Calu3 (cell line): ENCODE results near the gene EGR4. TPM values are rescaled to one million over a fixed set of nuclear protein-coding genes. Genes with fewer than 3 reads are reported as not detected.

Experiments used
- BruUV-seq: library from RNA; stranded (reverse); fragments of 400-500 nt; replicated peaks from 2 replicates; lab custom pipeline; 2021; lab: Mats Ljungman, UMichigan
- CTCF ChIA-PET: fragments of 300-600 bp; sonication (Branson Sonifier 250); formaldehyde crosslinking; loops from one replicate; lab custom pipeline; 2022; ENCODE audit warnings: antibody characterized with exemption; lab: Charles Lee
- DNase-seq: peaks from one replicate; pipeline ENCODE4 v3.0.0; 2022
- H3K27ac Mint-ChIP-seq: one replicate; pipeline ENCODE4 v1.8.0; 2022; ENCODE audit warnings: mixed read lengths; ENCODE audit not compliant: unreplicated experiment
- H3K27me3 Mint-ChIP-seq: one replicate; pipeline ENCODE4 v1.8.0; 2022; ENCODE audit warnings: mixed read lengths; ENCODE audit not compliant: unreplicated experiment
- H3K36me3 Mint-ChIP-seq: one replicate; pipeline ENCODE4 v1.8.0; 2022; ENCODE audit warnings: mild to moderate bottlenecking, moderate library complexity, mixed read lengths; ENCODE audit not compliant: insufficient read depth, unreplicated experiment
- H3K4me1 Mint-ChIP-seq: one replicate; pipeline ENCODE4 v1.8.0; 2022; ENCODE audit warnings: mild to moderate bottlenecking, low read depth, mixed read lengths; ENCODE audit not compliant: unreplicated experiment
- H3K4me3 Mint-ChIP-seq: one replicate; pipeline ENCODE4 v1.8.0; 2022; ENCODE audit warnings: mild to moderate bottlenecking, low read depth, moderate library complexity, mixed read lengths; ENCODE audit not compliant: unreplicated experiment
- H3K9me3 Mint-ChIP-seq: one replicate; pipeline ENCODE4 v1.8.0; 2022; ENCODE audit warnings: low read depth, mixed read lengths; ENCODE audit not compliant: unreplicated experiment
- intact Hi-C: fragments of 100-400 bp; cut with micrococcal nuclease; formaldehyde crosslinking; loops from one replicate; pipeline ENCODE4 v1.10.0; 2022; ENCODE audit not compliant: unreplicated experiment
- total RNA-seq: library from RNA; stranded (reverse); gene quantifications from 2 replicates; pipeline ENCODE4 v1.2.3, GENCODE V29; 2022
- TF ChIP-seq, protein P1 (sequence below): fragments of 200-600 bp; IDR thresholded peaks from one replicate; pipeline ENCODE4 v1.8.0; 2022; ENCODE audit warnings: antibody characterized with exemption; ENCODE audit not compliant: unreplicated experiment

EGR4 gene
- total RNA-seq, 1 experiment from 2014 or later, result 0.68 TPM

DNA sequence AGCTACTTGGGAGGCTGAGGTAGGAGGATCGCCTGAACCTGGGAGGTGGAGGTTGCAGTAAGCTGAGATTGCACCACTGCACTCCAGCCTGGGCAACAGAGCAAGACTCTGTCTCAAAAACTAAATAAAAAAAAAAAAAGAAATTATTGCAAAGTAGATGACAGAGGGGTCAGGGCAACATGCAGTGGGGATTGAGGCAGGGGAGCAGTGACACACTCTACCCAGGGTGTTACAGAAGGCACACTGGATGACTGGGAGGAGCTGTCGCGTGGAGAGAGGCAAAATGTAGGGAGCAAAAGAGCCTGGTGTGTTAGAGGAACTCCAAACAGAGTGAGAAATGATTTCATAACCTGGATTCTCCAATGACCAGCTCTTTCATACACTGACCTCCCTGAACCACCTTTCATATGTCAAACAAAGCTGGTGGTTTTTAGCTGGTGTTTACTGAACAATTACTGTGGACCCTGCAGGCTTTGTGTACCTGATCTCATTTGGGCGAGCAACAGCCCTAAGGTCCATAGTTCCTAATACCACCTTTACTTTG is 31.2 kb downstream of the EGR4 start:
- H3K27me3 Mint-ChIP-seq, result no peaks in the 10 kb centered on the region
- H3K27ac Mint-ChIP-seq, result no peak overlapping the region
- H3K36me3 Mint-ChIP-seq, result peaks cover 14% of the 10 kb centered on the region
- H3K4me3 Mint-ChIP-seq, result no peak overlapping the region
- peaks cover 7% of the 10 kb centered on the region for H3K4me1 Mint-ChIP-seq
- intact Hi-C loops, result no loop called here
- CTCF ChIA-PET, result no interaction called here
- TF ChIP-seq, protein P1, sequence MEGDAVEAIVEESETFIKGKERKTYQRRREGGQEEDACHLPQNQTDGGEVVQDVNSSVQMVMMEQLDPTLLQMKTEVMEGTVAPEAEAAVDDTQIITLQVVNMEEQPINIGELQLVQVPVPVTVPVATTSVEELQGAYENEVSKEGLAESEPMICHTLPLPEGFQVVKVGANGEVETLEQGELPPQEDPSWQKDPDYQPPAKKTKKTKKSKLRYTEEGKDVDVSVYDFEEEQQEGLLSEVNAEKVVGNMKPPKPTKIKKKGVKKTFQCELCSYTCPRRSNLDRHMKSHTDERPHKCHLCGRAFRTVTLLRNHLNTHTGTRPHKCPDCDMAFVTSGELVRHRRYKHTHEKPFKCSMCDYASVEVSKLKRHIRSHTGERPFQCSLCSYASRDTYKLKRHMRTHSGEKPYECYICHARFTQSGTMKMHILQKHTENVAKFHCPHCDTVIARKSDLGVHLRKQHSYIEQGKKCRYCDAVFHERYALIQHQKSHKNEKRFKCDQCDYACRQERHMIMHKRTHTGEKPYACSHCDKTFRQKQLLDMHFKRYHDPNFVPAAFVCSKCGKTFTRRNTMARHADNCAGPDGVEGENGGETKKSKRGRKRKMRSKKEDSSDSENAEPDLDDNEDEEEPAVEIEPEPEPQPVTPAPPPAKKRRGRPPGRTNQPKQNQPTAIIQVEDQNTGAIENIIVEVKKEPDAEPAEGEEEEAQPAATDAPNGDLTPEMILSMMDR, result no peak
- no TSS peak for BruUV-seq
- H3K9me3 Mint-ChIP-seq, result no peaks in the 10 kb centered on the region
- no peak for DNase-seq

DNA sequence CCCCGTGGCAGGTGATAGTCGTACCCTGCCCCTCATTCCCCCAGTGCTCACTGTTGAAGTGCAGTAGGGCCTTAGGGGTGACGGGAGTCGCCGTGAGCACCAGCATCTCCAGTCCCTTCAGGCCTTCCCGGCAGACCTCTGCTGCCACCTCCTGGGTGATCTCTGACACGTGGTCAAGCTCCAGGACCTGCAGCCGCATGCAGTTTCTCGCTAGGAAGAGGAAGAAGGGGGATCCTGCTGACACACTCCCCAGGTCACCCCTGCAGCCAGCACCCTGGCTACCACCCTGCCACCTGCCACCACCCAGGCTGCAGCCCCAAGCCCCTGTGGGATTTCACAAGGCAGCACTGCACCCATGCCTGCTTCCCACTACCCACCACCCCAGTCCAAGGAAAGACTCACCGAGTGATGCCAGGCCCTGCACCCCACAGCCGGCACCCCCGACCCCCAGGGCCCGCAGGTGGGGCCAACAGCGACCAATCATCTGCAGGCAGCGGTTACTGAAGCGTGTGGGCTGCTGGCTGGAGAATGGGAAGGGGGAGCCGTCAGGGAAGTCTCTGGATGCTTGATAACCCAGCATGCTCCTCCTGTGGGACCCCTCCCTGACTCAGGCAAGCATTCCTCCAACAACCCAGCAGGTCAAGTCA is 32.9 kb downstream of the EGR4 start:
- Mint-ChIP-seq H3K4me3 (no peak overlapping the region), H3K36me3 (peaks cover 14% of the 10 kb centered on the region), H3K4me1 (no peaks in the 10 kb centered on the region), H3K27me3 (no peaks in the 10 kb centered on the region), H3K27ac (no peak overlapping the region), H3K9me3 (no peaks in the 10 kb centered on the region)
- intact Hi-C loops, result no loop called here
- CTCF ChIA-PET, result no interaction called here
- peak; percentile 49 for DNase-seq
- TF ChIP-seq, protein P1, result peak; percentile 56
- BruUV-seq, result no TSS peak

DNA sequence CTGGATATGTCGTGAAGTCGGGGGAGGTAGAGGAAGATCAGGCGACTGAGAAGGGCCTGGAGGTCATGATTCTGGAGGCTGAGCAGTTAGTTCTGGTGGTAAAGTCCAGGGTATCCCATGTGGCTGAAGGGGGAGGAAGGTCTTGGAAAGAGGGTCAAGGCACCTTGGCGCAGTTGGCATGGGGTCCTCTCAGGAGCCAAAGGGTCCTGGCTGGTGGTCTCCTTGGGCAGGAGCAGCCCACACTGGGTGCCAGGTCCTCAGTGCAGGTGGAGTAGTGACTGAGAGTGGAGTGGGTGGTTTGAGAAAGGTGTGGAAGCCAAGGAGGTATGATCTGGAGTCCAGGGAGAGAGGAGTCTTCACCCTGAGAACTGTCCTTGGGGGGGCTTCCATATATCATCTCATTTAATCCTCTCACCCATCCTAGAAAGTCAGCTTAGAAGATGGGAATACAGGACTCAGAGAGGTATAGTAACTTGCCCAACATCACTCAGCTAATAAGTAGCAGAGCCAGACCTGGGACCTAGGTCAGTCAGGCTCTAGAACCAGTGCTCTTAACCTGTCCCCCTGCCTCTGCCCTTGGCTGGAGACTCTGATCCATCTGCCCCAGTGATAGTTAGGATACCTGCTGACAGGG is 33.5 kb downstream of the EGR4 start:
- intact Hi-C loops, result no loop called here
- no peaks in the 10 kb centered on the region for H3K9me3 Mint-ChIP-seq
- CTCF ChIA-PET, result no interaction called here
- H3K27me3 Mint-ChIP-seq, result no peaks in the 10 kb centered on the region
- no peak for DNase-seq
- no peak overlapping the region for H3K4me3 Mint-ChIP-seq
- BruUV-seq, result no TSS peak
- peaks cover 20% of the 10 kb centered on the region for H3K36me3 Mint-ChIP-seq
- H3K27ac Mint-ChIP-seq, result no peak overlapping the region
- TF ChIP-seq, protein P1, result no peak
- no peaks in the 10 kb centered on the region for H3K4me1 Mint-ChIP-seq

DNA sequence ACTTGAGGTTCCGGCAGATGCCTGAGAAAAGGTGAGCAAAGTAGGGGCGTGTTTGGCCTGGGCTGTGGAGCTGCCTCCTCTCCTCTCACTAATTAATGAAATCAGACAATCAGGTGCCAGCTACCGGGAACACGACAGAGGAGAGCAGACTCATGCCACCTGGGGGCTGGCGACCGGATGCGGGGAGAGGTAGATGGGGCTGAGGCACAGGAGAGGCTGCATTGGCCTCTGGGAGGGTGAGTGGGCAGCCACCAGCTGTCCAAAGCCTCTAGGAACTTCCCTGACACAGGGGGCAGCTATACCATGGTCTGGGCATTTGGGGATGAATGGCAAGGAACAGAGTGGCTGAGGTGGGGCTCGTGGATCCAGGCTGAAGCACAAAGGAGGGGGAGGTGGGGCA is 34.1 kb downstream of the EGR4 start:
- no TSS peak for BruUV-seq
- CTCF ChIA-PET, result no interaction called here
- no peaks in the 10 kb centered on the region for H3K4me1 Mint-ChIP-seq

More for the DNA sequence above, 34.1 kb downstream of the EGR4 start:
- H3K27me3 Mint-ChIP-seq, result no peaks in the 10 kb centered on the region
- peaks cover 25% of the 10 kb centered on the region for H3K36me3 Mint-ChIP-seq
- H3K9me3 Mint-ChIP-seq, result no peaks in the 10 kb centered on the region
- DNase-seq, result no peak
- H3K27ac Mint-ChIP-seq, result no peak overlapping the region
- TF ChIP-seq, protein P1, result no peak
- intact Hi-C loops, result no loop called here
- H3K4me3 Mint-ChIP-seq, result no peak overlapping the region
